Activated CD4-positive, alpha-beta T cell treated with anti-CD3 and anti-CD28 coated beads, Interleukin-2, amount 50 U/mL, for 24 hours (primary cell): ENCODE measurements around the gene PCSK5.

Source experiments
- DNase-seq, 2 donors: peaks; one replicate each; pipeline ENCODE4 v3.0.0-alpha.2; 2020; ENCODE audit warnings: low read depth in 1 of 2, low spot score in 1 of 2

The PCSK5 gene

DNA sequence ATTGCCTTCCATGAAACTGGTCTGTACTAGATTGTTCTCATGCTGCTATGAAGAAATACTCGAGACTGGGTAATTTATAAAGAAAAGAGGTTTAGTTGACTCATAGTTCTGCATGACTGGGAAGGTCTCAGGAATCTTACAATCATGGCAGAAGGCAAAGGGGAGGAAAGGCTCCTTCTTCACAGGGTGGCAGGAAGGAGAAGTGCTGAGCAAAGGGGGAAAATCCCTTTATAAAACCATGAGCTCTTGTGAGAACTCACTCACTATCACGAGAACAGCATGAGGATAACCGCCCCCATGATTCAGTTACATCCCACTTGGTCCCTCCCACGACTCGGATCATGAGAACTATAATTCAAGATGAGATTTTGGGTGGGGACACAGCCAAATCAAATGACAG, 340.5 kb downstream of the PCSK5 start:
- no peak for DNase-seq

DNA sequence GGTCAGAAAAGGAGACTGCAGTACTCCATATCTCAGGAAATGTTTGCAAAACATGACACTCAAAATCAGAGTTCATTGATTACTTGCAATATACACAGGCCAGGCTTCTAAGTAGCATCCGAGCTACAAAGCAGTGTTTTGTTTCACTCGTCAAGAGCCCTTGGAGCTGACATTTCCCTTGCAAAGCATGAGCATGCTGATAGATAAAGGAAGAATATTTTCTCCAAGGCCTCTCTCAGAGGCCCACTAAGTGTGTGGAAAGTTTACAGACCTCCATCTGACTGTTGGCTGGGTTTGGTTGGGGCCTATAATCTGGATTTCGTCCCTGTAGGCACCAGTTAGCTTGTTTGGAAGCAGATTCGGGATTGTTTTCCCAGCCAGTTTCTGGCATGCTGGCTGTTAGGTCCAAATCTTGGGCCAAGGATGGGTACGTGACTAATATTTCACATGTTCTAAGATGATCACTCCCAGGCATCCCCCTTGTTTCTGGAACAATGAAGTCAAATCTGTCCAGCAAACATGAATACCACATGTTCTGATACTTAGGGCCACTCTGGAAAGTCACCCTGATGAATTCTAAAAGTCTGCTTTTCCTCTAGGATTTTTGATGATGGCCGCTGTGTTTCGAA, 342.5 kb downstream of the PCSK5 start:
- DNase-seq, result no peak

DNA sequence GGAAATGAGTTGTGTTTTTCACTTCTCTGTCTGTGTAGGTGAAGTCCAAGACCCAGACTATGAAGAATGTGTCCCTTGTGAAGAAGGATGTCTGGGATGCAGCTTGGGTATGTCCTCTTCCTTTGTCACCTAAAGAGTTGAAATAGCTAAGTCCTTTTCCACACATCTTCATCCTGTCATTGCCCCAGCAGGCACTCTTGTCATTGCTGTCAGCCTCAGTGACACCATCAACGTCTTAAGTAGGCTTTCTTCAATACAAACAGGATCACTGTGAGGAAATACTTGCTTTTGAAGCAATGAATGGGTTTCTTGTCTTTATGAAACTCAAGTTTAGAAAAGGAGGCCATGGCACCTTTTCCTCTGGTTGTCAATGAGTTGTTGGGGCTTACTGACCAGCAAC, 350.1 kb downstream of the PCSK5 start:
- DNase-seq, result no peak

DNA sequence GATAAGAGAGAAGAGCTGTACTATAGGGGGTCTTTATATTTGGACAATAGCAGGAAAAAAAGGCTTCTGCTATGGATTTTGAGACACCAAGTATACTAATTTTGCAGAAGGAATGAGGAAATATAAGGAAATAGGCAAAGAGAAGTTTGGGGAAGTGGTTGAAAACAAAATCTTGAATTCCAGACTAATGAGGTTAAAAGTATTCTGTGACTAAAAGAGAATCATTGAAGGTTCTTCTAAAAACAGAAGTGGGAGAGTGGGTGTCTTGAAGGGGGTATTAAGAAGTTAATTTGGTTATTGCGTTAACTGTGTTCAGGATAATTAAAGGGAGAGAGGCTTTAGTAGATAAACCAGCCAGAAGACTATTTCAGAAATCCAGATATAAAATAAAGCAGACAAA, 355.0 kb downstream of the PCSK5 start:
- DNase-seq, result no peak

DNA sequence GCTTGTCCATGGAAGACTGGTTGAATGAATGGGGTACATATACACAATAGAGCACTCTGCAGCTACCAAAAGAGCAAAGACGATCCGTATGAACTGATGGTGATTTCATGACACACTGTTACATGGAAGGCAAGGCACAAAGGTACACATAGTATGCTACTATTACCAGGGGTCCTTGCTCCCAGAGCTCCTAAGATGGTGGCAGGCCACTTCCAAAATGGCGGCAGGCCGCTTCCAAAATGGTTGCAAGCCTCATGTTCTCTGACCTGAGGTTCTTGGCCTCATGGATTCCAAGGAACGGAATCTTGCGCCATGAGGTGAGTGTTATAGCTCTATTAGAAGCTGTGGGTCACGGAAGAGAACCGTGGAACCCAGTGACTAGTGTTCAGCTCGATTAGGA, 356.2 kb downstream of the PCSK5 start:
- no peak for DNase-seq

DNA sequence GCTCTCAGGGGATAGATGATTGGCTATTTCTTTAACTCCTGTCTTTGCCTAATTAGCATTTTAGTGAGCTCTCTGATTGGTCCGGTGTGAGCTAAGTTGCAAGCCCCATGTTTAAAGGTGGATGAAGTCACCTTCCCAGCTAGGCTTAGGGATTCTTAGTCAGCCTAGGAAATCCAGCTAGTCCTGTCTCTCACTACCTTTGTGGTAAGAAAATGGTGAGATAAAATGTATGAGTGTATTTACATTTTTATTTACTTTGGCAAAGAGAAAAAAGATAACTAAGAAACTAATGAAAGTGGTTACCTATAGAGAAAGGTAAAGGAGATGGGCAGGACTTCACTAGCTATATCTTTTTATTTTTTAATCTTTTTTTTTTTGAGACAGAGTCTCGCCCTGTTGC, 357.0 kb downstream of the PCSK5 start:
- no peak for DNase-seq

DNA sequence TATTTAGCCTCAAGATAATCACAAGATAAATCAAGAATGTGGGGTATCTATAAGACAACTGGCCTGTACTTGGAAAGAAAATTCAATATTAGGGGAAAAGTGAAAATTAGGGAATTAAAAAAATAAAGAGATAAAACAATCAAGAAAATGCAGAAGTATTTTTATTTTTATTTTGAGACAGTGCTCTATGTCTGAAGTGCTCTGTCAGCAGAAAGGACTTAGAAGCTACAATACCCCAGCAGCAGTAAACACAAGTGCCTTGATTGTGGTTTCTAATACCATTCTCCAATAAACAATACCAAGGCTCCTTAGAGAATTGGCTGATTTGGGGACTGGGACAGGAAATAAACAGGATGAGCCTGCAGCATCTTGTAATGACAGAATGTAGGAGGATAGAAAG, 358.8 kb downstream of the PCSK5 start:
- DNase-seq, result no peak

DNA sequence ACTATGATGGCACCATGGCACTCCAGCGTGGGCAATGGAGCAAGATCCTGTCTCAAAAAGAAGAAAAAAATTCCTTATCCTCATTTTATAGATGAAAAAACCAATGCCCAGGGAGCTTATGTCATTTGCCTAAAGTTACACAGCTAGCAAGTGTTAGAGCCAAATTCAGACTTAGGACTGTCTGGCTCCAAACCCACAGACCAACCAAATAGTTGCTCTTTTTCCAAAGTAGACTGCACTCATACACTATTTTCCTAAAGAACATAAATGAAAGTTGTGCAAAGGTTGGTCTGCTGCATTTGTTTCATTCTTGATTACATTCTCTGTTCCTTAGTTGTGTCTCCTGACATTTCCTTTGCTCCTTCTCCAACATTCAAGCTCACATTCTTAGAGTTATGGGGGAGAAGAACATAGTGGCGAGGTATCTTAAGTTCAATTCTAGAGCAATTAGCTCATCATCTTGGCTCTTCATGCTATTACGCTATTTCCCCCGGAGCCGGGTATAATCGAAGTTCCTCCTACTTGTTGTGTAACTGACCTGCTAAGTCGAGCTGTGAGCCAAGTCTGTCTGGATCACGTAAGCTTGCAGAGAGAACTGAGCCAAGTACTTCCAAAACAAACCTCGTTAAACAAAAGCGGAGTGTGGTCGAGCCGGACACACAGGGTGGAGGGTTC, 365.4 kb downstream of the PCSK5 start:
- no peak for DNase-seq

DNA sequence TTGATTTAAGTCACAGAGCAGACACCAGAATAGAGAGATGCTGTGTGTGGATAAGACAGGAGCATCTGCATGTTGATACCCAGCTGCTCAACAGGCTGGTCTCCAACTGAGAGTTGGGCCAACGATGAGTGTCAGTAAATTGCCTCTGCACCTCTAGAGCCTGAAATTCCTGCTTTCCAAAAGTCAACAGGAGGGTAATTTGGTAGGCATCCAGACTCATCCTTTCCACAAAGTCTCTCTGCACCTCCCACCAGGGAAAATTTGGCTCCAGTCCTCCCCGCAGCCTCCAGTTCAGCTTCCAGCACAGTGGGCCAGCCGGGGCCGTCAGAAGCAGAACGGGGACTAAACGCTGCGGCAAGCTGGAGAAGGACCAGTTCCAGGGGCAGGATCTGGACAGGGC, 366.8 kb downstream of the PCSK5 start:
- no peak for DNase-seq

DNA sequence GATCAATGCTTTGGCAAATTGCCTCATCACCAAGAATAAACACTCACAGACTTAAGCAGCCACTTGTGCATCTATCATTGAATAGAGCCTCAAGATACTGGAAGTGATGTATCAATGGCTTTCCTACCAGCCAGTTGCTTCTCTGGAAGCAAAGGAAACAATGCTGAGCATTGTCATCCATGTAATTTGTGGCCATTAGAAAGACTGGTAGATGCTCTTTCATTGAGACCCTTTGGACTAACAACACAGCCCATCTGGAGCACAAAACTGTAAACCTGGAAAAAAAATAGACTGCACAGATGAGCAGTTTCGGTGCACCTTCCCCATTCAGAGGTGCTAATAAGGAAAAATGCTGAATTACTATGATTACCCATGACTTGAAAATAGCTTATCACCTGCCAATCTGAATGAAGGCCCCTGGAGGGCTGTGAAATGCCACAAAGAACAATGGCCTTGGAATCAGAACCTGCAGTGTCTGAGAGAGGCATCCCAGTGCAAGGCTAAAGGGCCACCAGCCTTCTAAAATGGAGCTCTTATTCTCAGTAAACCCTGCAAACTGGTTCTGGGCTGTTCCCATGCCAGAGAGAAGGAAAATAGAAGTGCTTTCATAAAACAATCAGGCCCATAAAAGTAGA, 376.3 kb downstream of the PCSK5 start:
- DNase-seq, result no peak

DNA sequence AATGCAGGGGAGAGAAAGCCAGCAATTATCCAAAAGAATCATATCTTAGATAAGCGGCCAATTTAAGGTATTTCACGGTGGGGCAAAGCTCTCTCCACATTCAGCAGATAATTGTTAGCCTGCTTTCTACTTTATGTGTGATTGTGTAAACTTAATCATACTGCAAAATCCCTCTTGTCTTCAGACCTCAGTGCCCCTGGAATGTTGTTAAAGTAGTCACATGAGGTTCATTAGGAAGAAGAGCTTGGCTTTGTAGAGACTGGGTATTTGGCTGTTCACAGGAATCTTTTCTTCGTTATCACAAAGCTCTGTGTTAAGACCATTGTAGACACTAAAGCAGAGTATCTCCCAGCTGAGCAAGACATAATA, 376.8 kb downstream of the PCSK5 start:
- no peak for DNase-seq

DNA sequence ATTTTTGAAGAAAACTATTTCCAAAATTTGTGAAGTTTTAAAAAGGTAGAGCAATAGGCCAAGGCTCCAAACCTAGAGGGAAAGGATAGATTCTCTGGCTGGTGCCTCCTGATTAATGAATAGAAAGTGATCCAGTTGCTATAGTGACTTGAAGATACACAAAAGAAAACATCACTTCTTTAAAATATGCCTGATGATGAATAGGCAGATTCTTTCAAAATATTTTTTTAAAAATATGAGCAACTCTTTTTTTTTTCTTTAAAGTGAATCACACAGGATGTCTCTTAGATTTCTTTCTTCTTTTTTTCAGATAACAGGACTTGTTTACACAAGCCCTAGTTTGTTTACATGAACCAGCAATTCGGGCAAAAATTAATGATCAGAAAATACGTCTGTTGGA, 379.3 kb downstream of the PCSK5 start:
- DNase-seq, result no peak

DNA sequence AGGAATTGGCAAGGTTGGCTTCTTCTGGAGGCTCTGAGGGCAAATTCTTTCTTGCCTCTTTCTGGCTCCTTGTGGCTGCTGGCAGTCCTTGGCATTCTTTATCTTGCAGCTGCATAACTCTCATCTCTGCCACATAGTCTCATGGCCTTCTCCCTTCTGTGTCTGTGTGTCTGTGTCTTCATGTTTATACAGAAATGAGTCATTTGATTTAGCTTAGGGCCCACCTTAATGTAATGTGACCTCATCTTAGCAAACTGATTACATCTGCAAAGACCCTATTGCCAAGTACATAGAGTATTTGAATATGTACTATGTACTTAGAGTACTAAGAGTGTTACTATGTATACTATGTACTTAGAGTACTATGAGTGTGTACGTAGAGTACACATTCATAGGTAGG, 381.3 kb downstream of the PCSK5 start:
- no peak for DNase-seq

DNA sequence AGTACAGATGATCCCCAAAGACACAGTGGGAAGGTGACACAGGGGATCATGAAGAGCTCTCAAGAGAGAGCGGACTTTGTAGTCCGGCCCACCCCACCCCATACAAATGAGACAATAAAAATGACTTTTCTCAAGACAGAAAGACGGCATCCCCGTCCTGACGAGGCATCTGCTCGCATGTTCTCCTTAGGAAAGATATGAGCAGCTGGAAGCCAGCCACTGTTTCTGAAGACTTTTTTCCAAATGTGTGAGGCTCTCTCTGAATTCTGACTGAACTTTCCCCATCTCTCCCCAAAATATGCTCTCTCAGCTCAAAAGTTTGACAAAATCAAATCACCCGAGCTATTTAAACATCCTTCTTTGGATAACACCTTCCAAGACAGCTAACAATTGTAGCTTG, 398.6 kb downstream of the PCSK5 start:
- no peak for DNase-seq

DNA sequence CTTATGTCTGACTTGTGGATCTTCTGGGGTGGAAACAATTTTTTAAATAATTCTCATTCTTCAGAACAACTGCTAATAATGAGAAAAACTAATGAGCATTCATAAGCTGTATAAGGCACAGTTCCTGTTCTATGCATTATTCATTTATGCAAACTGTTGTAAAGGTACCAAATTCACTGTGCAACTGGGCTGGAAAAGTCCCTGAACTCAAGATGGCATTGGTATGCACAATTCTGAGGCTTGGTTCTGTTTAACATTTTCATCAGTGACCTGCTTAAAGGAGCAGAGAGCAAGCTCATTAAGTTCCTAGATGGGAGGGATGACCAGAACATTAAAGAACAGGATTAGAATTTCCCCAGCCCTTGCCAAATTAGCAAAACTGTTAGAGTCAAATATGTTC, 399.2 kb downstream of the PCSK5 start:
- no peak for DNase-seq

DNA sequence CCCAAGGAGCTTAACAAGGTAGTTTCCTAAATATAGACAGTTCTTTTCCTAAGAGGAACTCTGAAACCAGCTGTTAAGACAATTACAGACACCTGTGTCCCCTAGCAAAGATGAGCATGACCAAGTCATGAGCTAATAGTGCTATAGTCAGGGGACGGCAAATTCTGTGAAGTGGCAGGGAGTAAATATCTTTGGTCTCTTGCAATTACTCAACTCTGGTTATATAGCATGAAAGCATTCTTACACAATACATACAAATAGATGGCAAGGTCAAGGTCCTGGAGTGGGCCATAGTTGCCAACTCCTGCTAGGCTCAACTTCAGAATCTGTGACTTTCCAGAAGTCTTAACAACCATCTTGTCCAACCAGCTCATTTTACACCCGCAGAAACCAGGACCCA, 400.1 kb downstream of the PCSK5 start:
- no peak for DNase-seq

DNA sequence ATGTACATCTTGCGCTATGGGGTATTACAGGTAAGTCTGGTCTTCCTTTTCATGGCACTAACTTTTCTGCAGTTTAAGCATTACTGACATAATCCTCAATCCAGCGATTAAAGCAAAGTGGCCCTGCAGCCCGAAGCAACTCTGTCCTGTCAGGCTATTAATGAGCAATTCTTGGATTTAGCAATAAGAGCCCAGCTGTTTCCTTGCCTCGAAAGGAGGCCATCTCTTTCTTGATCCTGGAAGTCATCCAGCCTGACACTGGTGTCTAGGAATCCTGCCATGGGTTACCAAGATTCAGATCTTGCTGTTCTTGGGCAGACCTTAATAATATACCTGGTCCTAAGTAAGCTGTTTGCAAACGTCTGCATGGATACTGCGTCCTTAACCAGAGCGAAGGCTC, 401.8 kb downstream of the PCSK5 start:
- DNase-seq, result no peak

DNA sequence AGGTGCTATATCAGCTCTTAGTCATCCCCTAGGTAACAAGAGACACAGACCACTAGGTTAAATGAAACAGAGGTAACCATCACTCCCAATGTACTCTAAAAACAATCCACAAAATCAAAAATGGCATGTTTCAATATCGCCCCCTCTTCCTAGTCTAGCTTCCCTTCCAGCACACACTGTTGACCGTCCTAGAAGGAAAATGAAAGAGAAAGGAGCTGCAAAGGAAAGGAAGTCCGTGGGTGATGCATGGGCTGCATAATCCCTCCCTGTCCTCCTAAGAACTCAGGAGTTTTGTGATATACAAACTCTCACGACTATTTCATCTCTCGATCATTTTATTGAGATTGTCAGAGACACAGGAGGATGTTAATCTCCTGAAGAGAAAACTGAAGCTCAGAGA, 402.2 kb downstream of the PCSK5 start:
- no peak for DNase-seq

DNA sequence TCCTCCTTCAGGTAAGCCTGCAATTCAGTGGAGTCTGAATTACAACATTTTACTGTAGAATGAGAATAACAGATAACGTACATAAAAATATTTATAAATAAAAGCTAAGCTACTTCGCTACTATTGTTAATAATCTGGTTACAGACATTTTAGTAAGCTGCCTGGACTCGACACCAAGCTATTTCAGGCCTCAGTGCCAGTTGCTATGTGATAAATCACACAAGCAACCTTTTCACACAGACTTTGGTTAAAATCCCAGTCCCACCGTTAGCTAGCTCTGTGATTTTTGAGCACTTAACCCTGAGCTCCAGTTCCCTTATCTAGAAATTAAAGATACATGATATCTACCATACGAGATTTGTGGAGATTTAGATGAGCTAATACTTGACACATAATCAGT, 403.8 kb downstream of the PCSK5 start:
- DNase-seq, result no peak

DNA sequence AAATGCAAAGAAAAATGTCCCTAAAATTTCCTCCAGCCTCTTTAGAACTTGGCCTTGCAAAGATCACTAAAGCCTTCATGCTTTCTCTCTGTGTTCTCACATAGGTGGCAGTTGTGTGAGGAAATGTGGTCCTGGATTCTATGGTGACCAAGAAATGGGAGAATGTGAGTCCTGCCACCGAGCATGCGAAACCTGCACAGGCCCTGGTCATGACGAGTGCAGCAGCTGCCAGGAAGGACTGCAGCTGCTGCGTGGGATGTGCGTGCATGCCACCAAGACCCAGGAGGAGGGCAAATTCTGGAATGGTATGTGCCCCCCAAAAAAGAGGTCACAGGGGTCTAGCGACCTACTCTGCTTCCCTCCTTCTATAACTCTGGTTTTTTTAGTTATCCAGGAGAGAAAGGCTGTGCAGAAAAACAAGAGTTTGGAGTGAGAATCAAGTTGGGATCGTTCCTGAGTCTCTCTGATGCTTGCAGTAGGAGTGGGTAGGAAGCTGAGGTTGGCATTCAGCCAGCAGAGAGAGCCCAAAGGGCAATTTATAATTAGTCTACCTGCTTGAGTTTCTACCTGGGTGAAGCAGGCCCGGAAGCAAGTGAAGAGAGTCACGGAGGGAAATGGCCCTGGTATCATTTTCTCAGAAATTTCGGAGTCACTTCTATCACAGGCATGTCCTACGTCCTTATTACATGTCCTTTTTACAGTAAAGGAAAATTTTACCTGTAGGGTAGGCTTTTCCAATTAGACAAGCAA, 406.3 kb downstream of the PCSK5 start:
- no peak for DNase-seq

DNA sequence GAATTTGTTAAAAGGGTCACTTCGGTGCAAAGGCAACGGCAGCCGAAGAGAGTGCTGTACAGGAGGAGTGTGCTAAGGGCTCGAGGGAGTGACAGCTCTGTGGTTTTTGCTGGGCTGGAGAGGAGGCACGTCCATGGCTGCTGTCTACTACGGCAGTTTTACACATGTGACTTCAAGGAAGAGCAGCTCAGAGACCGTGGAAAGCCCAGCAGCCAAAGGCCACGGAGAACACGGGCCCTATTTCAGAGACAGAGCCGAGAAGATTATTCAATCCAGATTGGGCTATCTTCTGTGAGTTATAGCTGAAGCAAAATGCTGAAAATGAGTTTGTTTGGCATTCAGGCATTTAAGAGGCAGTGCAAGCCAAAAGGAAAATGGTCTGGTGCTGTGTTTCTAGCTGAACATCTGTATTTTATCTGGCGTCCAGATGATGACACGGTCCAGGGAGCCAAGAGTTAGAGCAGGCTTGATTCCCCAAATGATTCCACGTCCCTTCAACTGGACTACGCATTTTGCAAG, 407.3 kb downstream of the PCSK5 start:
- no peak for DNase-seq

DNA sequence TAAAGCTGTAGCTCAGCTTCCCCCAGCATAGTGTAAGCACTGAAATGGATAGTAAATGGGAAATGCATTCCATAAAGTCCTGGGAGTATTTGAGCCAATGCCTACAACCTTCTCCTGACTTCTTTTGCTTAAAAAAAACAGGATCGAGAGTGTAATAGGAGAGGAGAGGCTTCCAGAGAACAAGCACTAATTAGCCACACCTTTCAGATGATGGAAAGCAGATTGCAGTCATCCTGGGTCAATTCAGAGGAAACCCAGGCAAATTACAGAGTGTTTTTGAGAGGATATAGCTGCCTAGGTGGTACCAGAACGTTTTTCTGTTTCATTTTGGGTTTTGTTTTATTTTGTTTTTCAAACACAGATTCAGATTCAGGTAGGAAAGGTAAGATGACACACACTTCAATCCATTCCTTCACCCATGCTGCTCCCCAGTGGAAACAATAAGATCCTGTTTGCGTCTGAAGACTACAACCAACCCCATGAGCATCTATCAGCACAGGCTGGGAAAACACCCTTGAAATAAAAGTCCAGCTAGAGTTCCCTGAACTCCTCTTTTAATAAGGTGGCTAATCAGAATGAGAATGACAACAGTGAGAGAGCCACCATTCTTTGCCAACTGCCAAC, 408.2 kb downstream of the PCSK5 start:
- no peak for DNase-seq
